Activated CD4-positive, alpha-beta memory T cell treated with anti-CD3 and anti-CD28 coated beads, Interleukin-2, amount 10 ng/mL, durations not matched to agents 7 days and 5 days (primary cell): ENCODE measurements around the gene MYO1D. TPM values are rescaled to one million over a fixed set of nuclear protein-coding genes. Genes with fewer than 3 reads are reported as not detected.
A peak's percentile ranks its signal among the peaks of the same experiment; 100 is the strongest.
"Not testable (repeated sequence)": the region's sequence is repeated elsewhere in the genome, so short reads cannot be mapped to it uniquely, and the experiment has no call there.

Source experiments
- CTCF ChIA-PET: fragments of 350-600 bp; sonication (Branson Sonifier 250); formaldehyde crosslinking; loops from one replicate; lab custom pipeline; 2021; ENCODE audit warnings: antibody characterized with exemption, inconsistent platforms; lab: Charles Lee
- POLR2A ChIA-PET: fragments of 350-600 bp; sonication (Branson Sonifier 250); formaldehyde crosslinking; loops from one replicate; lab custom pipeline; 2021; ENCODE audit warnings: antibody characterized with exemption; lab: Charles Lee
- DNase-seq: peaks from one replicate; pipeline ENCODE4 v3.0.0-alpha.2; 2020
- H3K27ac Mint-ChIP-seq: one replicate; pipeline ENCODE4 v1.8.0; 2021; ENCODE audit warnings: mild to moderate bottlenecking, mixed read lengths
- H3K27me3 Mint-ChIP-seq: one replicate; pipeline ENCODE4 v1.8.0; 2021; ENCODE audit warnings: mixed read lengths
- H3K36me3 Mint-ChIP-seq: one replicate; pipeline ENCODE4 v1.8.0; 2021; ENCODE audit warnings: low read depth, mixed read lengths
- H3K4me1 Mint-ChIP-seq: one replicate; pipeline ENCODE4 v1.8.0; 2021; ENCODE audit warnings: mixed read lengths
- H3K4me3 Mint-ChIP-seq: one replicate; pipeline ENCODE4 v1.8.0; 2021; ENCODE audit warnings: mild to moderate bottlenecking, mixed read lengths
- H3K9me3 Mint-ChIP-seq: one replicate; pipeline ENCODE4 v1.8.0; 2021; ENCODE audit warnings: mixed read lengths
- total RNA-seq, 2 experiments: library from RNA; stranded (reverse); gene quantifications; one replicate each; pipeline ENCODE4 v1.2.3, GENCODE V29; 2021

The MYO1D gene
- 10 to 100 TPM in 1 of 2 experiments, 1 to 10 TPM in 1; 8.3 to 11.1 TPM for total RNA-seq

- POLR2A ChIA-PET: interaction anchor here (0.7 to 2.4 kb wide), 10 partner anchors 27 to 432 kb away, joined by 3 to 14 read pairs (median 3); partner anchors contain the start of gene PSMD11
- Mint-ChIP-seq H3K36me3 (no peaks in the 10 kb centered on the region), H3K4me3 (peak within 1 kb of the TSS; percentile 88)
These were observed at the start of gene MYO1D for GRCh38 chr17:32876417-32877163. MYO1D (minus strand) TSS chr17:32877124; CDS start chr17:32876872, 252 bp downstream.

GRCh38 chr17:32926183-32926582 lies 49.3 kb upstream of the MYO1D start:
- Mint-ChIP-seq H3K4me1 (peaks cover 5% of the 10 kb centered on the region), H3K9me3 (no peaks in the 10 kb centered on the region)
- CTCF ChIA-PET: no interaction called here

More at GRCh38 chr17:32876417-32877163, at the start of gene MYO1D:
- no peaks in the 10 kb centered on the region for H3K27me3 Mint-ChIP-seq
- H3K27ac Mint-ChIP-seq: peak within 1 kb of the TSS; percentile 80
- no peaks in the 10 kb centered on the region for H3K9me3 Mint-ChIP-seq
- H3K4me1 Mint-ChIP-seq: peaks cover 21% of the 10 kb centered on the region
- CTCF ChIA-PET: interaction anchor here (1.0 to 4.4 kb wide), 41 partner anchors 9 to 432 kb away, joined by 3 to 79 read pairs (median 6); partner anchors contain the start of gene PSMD11
- peak; percentile 69 for DNase-seq

GRCh38 chr17:32923905-32924304 lies 47.0 kb upstream of the MYO1D start:
- H3K4me1 Mint-ChIP-seq, H3K4me3 Mint-ChIP-seq, POLR2A ChIA-PET, H3K9me3 Mint-ChIP-seq, DNase-seq, H3K27ac Mint-ChIP-seq, H3K36me3 Mint-ChIP-seq, CTCF ChIA-PET: not testable (repeated sequence)
- peaks cover 19% of the 10 kb centered on the region for H3K27me3 Mint-ChIP-seq

More at GRCh38 chr17:32926183-32926582, 49.3 kb upstream of the MYO1D start:
- peaks cover 19% of the 10 kb centered on the region for H3K27me3 Mint-ChIP-seq
- H3K27ac Mint-ChIP-seq: no peak overlapping the region
- H3K36me3 Mint-ChIP-seq: no peaks in the 10 kb centered on the region
- no peak for DNase-seq
- H3K4me3 Mint-ChIP-seq: no peak overlapping the region
- POLR2A ChIA-PET: no interaction called here

GRCh38 chr17:32921017-32921416 lies 44.1 kb upstream of the MYO1D start:
- peaks cover 23% of the 10 kb centered on the region for H3K4me1 Mint-ChIP-seq
- no peak overlapping the region for H3K27ac Mint-ChIP-seq
- ChIA-PET CTCF (interaction anchor here (1.0 to 1.4 kb wide), 3 partner anchors 11 to 138 kb away, joined by 3 read pairs; partner anchors contain the start of gene MYO1D), POLR2A (no interaction called here)
- H3K27me3 Mint-ChIP-seq: peaks cover 6% of the 10 kb centered on the region
- no peaks in the 10 kb centered on the region for H3K36me3 Mint-ChIP-seq
- no peaks in the 10 kb centered on the region for H3K9me3 Mint-ChIP-seq
- H3K4me3 Mint-ChIP-seq: no peak overlapping the region
- no peak for DNase-seq

- ChIA-PET POLR2A (no interaction called here), CTCF (interaction anchor here (1.0 to 1.4 kb wide), 4 partner anchors 9 to 137 kb away, joined by 3 read pairs; partner anchors contain the start of gene MYO1D)
- peaks cover 30% of the 10 kb centered on the region for H3K4me1 Mint-ChIP-seq
- no peaks in the 10 kb centered on the region for H3K9me3 Mint-ChIP-seq
- no peaks in the 10 kb centered on the region for H3K36me3 Mint-ChIP-seq
- no peak for DNase-seq
- no peak overlapping the region for H3K4me3 Mint-ChIP-seq
- peaks cover 1% of the 10 kb centered on the region for H3K27me3 Mint-ChIP-seq
- no peak overlapping the region for H3K27ac Mint-ChIP-seq
These were observed 43.4 kb upstream of the MYO1D start for GRCh38 chr17:32920293-32920692.

- H3K27ac Mint-ChIP-seq, DNase-seq, H3K4me3 Mint-ChIP-seq, H3K27me3 Mint-ChIP-seq, POLR2A ChIA-PET, H3K36me3 Mint-ChIP-seq, H3K9me3 Mint-ChIP-seq: not testable (repeated sequence)
- CTCF ChIA-PET: interaction anchor here (0.7 to 1.4 kb wide), 5 partner anchors 8 to 137 kb away, joined by 3 read pairs; partner anchors contain the start of gene MYO1D
- H3K4me1 Mint-ChIP-seq: peaks cover 34% of the 10 kb centered on the region
These were observed 43.0 kb upstream of the MYO1D start for GRCh38 chr17:32919876-32920275.

- Mint-ChIP-seq H3K36me3 (no peaks in the 10 kb centered on the region), H3K9me3 (no peaks in the 10 kb centered on the region), H3K27me3 (no peaks in the 10 kb centered on the region), H3K4me1 (peaks cover 49% of the 10 kb centered on the region), H3K27ac (no peak overlapping the region), H3K4me3 (no peak overlapping the region)
- no peak for DNase-seq
- POLR2A ChIA-PET: interaction anchor here (1.5 kb wide), 1 partner anchor 10 kb away, joined by 7 read pairs; the partner anchor contains the start of gene TMEM98
- CTCF ChIA-PET: no interaction called here
These were observed 40.9 kb upstream of the MYO1D start for GRCh38 chr17:32917842-32918241.

GRCh38 chr17:32917081-32917480 lies 40.2 kb upstream of the MYO1D start:
- Mint-ChIP-seq H3K27ac (peak overlapping the region; percentile 71), H3K27me3 (no peaks in the 10 kb centered on the region), H3K4me1 (peaks cover 51% of the 10 kb centered on the region), H3K4me3 (no peak overlapping the region), H3K36me3 (no peaks in the 10 kb centered on the region), H3K9me3 (no peaks in the 10 kb centered on the region)
- POLR2A ChIA-PET: interaction anchor here (0.6 to 3.4 kb wide), 3 partner anchors 11 to 449 kb away, joined by 3 to 14 read pairs (median 6); partner anchors contain the start of genes MYO1D and TMEM98
- no peak for DNase-seq
- CTCF ChIA-PET: interaction anchor here (2.7 to 2.9 kb wide), 2 partner anchors 19 to 40 kb away, joined by 21 to 28 read pairs; partner anchors contain the start of gene MYO1D

GRCh38 chr17:32916134-32916533 lies 39.2 kb upstream of the MYO1D start:
- no peak overlapping the region for H3K4me3 Mint-ChIP-seq
- no peaks in the 10 kb centered on the region for H3K27me3 Mint-ChIP-seq
- ChIA-PET CTCF (interaction anchor here (1.1 to 3.2 kb wide), 4 partner anchors 20 to 143 kb away, joined by 3 to 28 read pairs (median 18); partner anchors contain the start of gene MYO1D), POLR2A (interaction anchor here (1.5 to 3.4 kb wide), 3 partner anchors 12 to 39 kb away, joined by 4 to 14 read pairs (median 6); partner anchors contain the start of genes MYO1D and TMEM98)
- no peaks in the 10 kb centered on the region for H3K36me3 Mint-ChIP-seq
- H3K27ac Mint-ChIP-seq: peak overlapping the region; percentile 71
- H3K4me1 Mint-ChIP-seq: peaks cover 51% of the 10 kb centered on the region
- no peaks in the 10 kb centered on the region for H3K9me3 Mint-ChIP-seq
- DNase-seq: no peak

- Mint-ChIP-seq H3K9me3 (no peaks in the 10 kb centered on the region), H3K4me1 (peaks cover 49% of the 10 kb centered on the region), H3K27me3 (no peaks in the 10 kb centered on the region), H3K4me3 (no peak overlapping the region), H3K36me3 (no peaks in the 10 kb centered on the region), H3K27ac (peak overlapping the region; percentile 52)
- DNase-seq: no peak
- ChIA-PET POLR2A (interaction anchor here (1.5 to 3.4 kb wide), 3 partner anchors 13 to 38 kb away, joined by 4 to 14 read pairs (median 6); partner anchors contain the start of genes MYO1D and TMEM98), CTCF (interaction anchor here (0.5 to 3.2 kb wide), 5 partner anchors 21 to 174 kb away, joined by 3 to 28 read pairs (median 14); partner anchors contain the start of gene MYO1D)
These were observed 38.3 kb upstream of the MYO1D start for GRCh38 chr17:32915245-32915644.

GRCh38 chr17:32914181-32914580 lies 37.3 kb upstream of the MYO1D start:
- Mint-ChIP-seq H3K36me3 (no peaks in the 10 kb centered on the region), H3K27me3 (no peaks in the 10 kb centered on the region), H3K4me3 (peak overlapping the region; percentile 0), H3K9me3 (no peaks in the 10 kb centered on the region), H3K27ac (peak overlapping the region; percentile 52), H3K4me1 (peaks cover 55% of the 10 kb centered on the region)
- peak; percentile 57 for DNase-seq
- ChIA-PET POLR2A (interaction anchor here (2.6 to 3.4 kb wide), 2 partner anchors 14 to 37 kb away, joined by 6 to 14 read pairs; partner anchors contain the start of genes MYO1D and TMEM98), CTCF (interaction anchor here (2.7 to 3.2 kb wide), 3 partner anchors 22 to 131 kb away, joined by 14 to 28 read pairs (median 21); partner anchors contain the start of gene MYO1D)

GRCh38 chr17:32913593-32913992 lies 36.7 kb upstream of the MYO1D start:
- DNase-seq: no peak
- no peaks in the 10 kb centered on the region for H3K9me3 Mint-ChIP-seq
- peaks cover under 1% of the 10 kb centered on the region for H3K27me3 Mint-ChIP-seq
- no peak overlapping the region for H3K27ac Mint-ChIP-seq
- H3K36me3 Mint-ChIP-seq: no peaks in the 10 kb centered on the region
- H3K4me1 Mint-ChIP-seq: peaks cover 55% of the 10 kb centered on the region
- no peak overlapping the region for H3K4me3 Mint-ChIP-seq
- POLR2A ChIA-PET: no interaction called here
- CTCF ChIA-PET: interaction anchor here (3.2 to 4.3 kb wide), 2 partner anchors 37 to 131 kb away, joined by 14 to 50 read pairs; partner anchors contain the start of gene MYO1D
